ENCODE data around the gene BSN. TPM values are rescaled to one million over a fixed set of nuclear protein-coding genes. Genes with fewer than 3 reads are reported as not detected.

The BSN gene
- total and polyA plus RNA-seq, 2 donors (not counting 1 experiment from before 2014, with no cell fraction given): under 0.01 to 0.01 TPM

GRCh38 chr3:49712166-49712565 lies 157.9 kb downstream of the BSN start:
- H3K27ac ChIP-seq (ENCODE audit: insufficient read depth, low read length): no peak overlapping the region
- peaks cover 4% of the 10 kb centered on the region for H3K36me3 ChIP-seq (ENCODE audit: control insufficient read depth, insufficient read depth, low read length)
- no peaks in the 10 kb centered on the region for H4K20me1 ChIP-seq (ENCODE audit: control insufficient read depth, extremely low read depth, insufficient read depth, low read length)
- H3K9ac ChIP-seq (ENCODE audit: insufficient read depth, low read length): no peak overlapping the region
- no peaks in the 10 kb centered on the region for H3K27me3 ChIP-seq (ENCODE audit: control insufficient read depth, insufficient read depth, low read length)
- H3K4me3 ChIP-seq (replicated peaks in 1 of 4; ENCODE audit: control extremely low read depth in 1 of 4, insufficient read depth in 1 of 4, low read depth in 3 of 4, low read length in 4 of 4): no peak overlapping the region
- no peak for DNase-seq (ENCODE audit: low read depth in 2 of 2)
- no peak for TF ChIP-seq CTCF (conservative IDR thresholded peaks at IDR 0.05 in 1 of 2, IDR thresholded peaks at IDR 0.05 in 1 of 2; ENCODE audit: low read depth in 1 of 2, low read length in 2 of 2)
- TF ChIP-seq EZH2 (IDR thresholded peaks at IDR 0.05; ENCODE audit: low read length, missing control alignments): no peak
- H3K4me2 ChIP-seq (ENCODE audit: extremely low read depth, insufficient read depth, low read length): no peak overlapping the region
- no peaks in the 10 kb centered on the region for H3K4me1 ChIP-seq (ENCODE audit: control insufficient read depth, extremely low read depth, insufficient read depth, low read length)
- no peak overlapping the region for H2AFZ ChIP-seq (ENCODE audit: low read length)
- H3K79me2 ChIP-seq (ENCODE audit: control insufficient read depth, insufficient read depth, low read length): no peaks in the 10 kb centered on the region
- no peaks in the 10 kb centered on the region for H3K9me3 ChIP-seq (ENCODE audit: control insufficient read depth, insufficient read depth, low read depth, low read length)

GRCh38 chr3:49712631-49713317 lies 158.5 kb downstream of the BSN start:
- Histone ChIP-seq H4K20me1 (ENCODE audit: control insufficient read depth, extremely low read depth, insufficient read depth, low read length) (no peaks in the 10 kb centered on the region), H3K79me2 (ENCODE audit: control insufficient read depth, insufficient read depth, low read length) (no peaks in the 10 kb centered on the region), H3K36me3 (ENCODE audit: control insufficient read depth, insufficient read depth, low read length) (peaks cover 4% of the 10 kb centered on the region), H3K4me2 (ENCODE audit: extremely low read depth, insufficient read depth, low read length) (no peak overlapping the region), H3K4me3 (replicated peaks in 1 of 4; ENCODE audit: control extremely low read depth in 1 of 4, insufficient read depth in 1 of 4, low read depth in 3 of 4, low read length in 4 of 4) (no peak overlapping the region), H3K27me3 (ENCODE audit: control insufficient read depth, insufficient read depth, low read length) (no peaks in the 10 kb centered on the region), H2AFZ (ENCODE audit: low read length) (no peak overlapping the region), H3K9ac (ENCODE audit: insufficient read depth, low read length) (no peak overlapping the region), H3K4me1 (ENCODE audit: control insufficient read depth, extremely low read depth, insufficient read depth, low read length) (no peaks in the 10 kb centered on the region), H3K9me3 (ENCODE audit: control insufficient read depth, insufficient read depth, low read depth, low read length) (no peaks in the 10 kb centered on the region), H3K27ac (ENCODE audit: insufficient read depth, low read length) (no peak overlapping the region)
- no peak for DNase-seq (ENCODE audit: low read depth in 2 of 2)
- TF ChIP-seq CTCF (conservative IDR thresholded peaks at IDR 0.05 in 1 of 2, IDR thresholded peaks at IDR 0.05 in 1 of 2; ENCODE audit: low read depth in 1 of 2, low read length in 2 of 2) (no peak), EZH2 (IDR thresholded peaks at IDR 0.05; ENCODE audit: low read length, missing control alignments) (no peak)

- no peak overlapping the region for H3K9ac ChIP-seq (ENCODE audit: insufficient read depth, low read length)
- H4K20me1 ChIP-seq (ENCODE audit: control insufficient read depth, extremely low read depth, insufficient read depth, low read length): no peaks in the 10 kb centered on the region
- H2AFZ ChIP-seq (ENCODE audit: low read length): no peak overlapping the region
- TF ChIP-seq EZH2 (IDR thresholded peaks at IDR 0.05; ENCODE audit: low read length, missing control alignments) (no peak), CTCF (conservative IDR thresholded peaks at IDR 0.05 in 1 of 2, IDR thresholded peaks at IDR 0.05 in 1 of 2; ENCODE audit: low read depth in 1 of 2, low read length in 2 of 2) (no peak)
- no peak for DNase-seq (ENCODE audit: low read depth in 2 of 2)
- peaks cover 6% of the 10 kb centered on the region for H3K36me3 ChIP-seq (ENCODE audit: control insufficient read depth, insufficient read depth, low read length)
- no peaks in the 10 kb centered on the region for H3K4me1 ChIP-seq (ENCODE audit: control insufficient read depth, extremely low read depth, insufficient read depth, low read length)
- H3K4me3 ChIP-seq (replicated peaks in 1 of 4; ENCODE audit: control extremely low read depth in 1 of 4, insufficient read depth in 1 of 4, low read depth in 3 of 4, low read length in 4 of 4): no peak overlapping the region
- no peaks in the 10 kb centered on the region for H3K79me2 ChIP-seq (ENCODE audit: control insufficient read depth, insufficient read depth, low read length)
- no peaks in the 10 kb centered on the region for H3K9me3 ChIP-seq (ENCODE audit: control insufficient read depth, insufficient read depth, low read depth, low read length)
- no peaks in the 10 kb centered on the region for H3K27me3 ChIP-seq (ENCODE audit: control insufficient read depth, insufficient read depth, low read length)
- no peak overlapping the region for H3K4me2 ChIP-seq (ENCODE audit: extremely low read depth, insufficient read depth, low read length)
- H3K27ac ChIP-seq (ENCODE audit: insufficient read depth, low read length): no peak overlapping the region
These were observed 159.2 kb downstream of the BSN start for GRCh38 chr3:49713336-49714105.

Data from fibroblast of lung (primary cell).